HG03354 (cell line): ENCODE measurements around the gene GPS2.

Experiments
- ATAC-seq: cut with Tn5 transposase; IDR thresholded peaks from one replicate; pipeline ENCODE4 v1.9.1; 2021; ENCODE audit warnings: mild to moderate bottlenecking; ENCODE audit not compliant: unreplicated experiment, poor library complexity, severe bottlenecking

GPS2 gene

DNA sequence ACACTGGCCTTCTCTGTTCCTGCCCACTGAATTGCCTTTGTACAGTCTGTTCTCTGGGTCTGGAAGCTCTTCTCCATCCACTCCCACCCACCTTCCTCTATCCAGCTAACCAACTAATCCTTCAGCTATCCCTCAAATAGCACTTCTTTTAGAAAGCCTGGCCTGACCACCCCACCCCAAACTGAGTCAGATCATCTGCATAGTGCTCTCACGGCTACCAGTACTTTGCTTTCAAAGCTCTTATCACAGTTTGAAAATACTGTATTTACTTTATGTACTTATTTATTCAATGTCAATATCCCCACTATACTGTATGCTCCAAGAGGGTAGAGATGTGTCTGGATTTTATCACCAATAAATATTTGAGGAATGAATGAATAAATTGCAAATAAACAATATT is 48.4 kb downstream of the GPS2 start:
- no peak for ATAC-seq

DNA sequence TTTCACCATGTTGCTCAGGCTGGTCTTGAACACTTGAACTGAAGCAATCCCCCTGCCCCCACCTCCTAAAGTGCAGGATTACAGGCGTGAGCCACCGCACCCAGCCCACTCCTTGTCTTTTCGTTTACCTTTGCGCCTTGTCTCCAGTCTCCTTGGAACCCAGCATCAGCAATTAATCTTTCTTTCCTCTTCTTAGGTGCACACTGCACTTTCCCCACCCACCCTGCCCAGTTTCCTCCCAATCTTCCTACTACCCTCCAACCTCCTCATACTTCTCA is 51.4 kb downstream of the GPS2 start:
- no peak for ATAC-seq

DNA sequence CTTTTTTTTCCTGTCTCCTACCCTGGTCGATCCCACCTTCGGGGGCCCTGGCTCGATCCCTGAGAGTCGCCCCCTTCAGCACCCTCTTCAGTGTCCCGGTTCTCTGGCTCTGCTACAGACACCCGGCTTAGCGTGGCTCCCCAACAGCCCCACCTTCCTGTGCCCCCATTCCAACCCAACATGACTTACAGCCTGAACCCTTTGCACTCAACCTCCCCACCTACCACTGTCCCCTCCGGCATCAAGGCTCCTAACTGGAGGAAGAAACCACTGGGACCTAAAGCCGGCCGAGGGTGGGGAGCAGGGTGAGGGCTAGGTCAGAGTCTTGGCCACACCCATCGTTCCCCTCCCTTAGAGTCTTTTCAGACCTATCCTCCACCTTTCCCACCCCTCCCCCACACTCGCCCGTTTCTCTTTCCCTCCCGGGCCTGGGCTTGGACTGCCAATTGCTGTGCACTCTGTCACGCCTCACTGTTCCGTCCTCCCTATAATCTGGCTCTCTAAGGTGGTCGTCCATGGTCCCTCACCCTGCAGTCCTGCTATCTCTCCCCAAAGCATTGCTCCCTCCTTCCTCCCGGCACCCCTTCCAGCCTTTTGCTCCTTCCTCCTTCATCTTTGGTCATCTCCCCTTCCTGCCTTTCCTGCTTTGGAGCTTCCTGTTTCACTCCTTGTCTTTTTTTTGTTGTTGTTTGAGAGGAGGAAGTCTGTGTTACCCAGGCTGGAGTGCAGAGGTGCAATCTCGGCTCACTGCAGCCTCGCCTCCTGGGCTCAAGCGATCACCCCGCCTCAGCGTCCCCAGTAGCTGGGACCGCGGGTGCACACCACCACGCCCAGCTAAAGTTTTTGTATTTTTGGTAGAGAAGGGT is 52.0 kb downstream of the GPS2 start:
- no peak for ATAC-seq
